ENCODE measurements around the gene HIRA.
"Not testable (repeated sequence)": the region's sequence is repeated elsewhere in the genome, so short reads cannot be mapped to it uniquely, and the experiment has no call there.

HIRA gene

GRCh38 chr22:19330205-19330604 is 101.3 kb downstream of the HIRA start:
- DNase-seq (ENCODE audit: low read depth): not testable (repeated sequence)

- no peak for DNase-seq (ENCODE audit: low read depth)
These were observed 102.1 kb downstream of the HIRA start for GRCh38 chr22:19329454-19329853.

GRCh38 chr22:19325296-19325948 is 106.1 kb downstream of the HIRA start:
- DNase-seq (ENCODE audit: low read depth): no peak

- not testable (repeated sequence) for DNase-seq (ENCODE audit: low read depth)
These were observed 108.1 kb downstream of the HIRA start for GRCh38 chr22:19323420-19323819.

- no peak for DNase-seq (ENCODE audit: low read depth)
These were observed 109.8 kb downstream of the HIRA start for GRCh38 chr22:19321757-19322156.

- not testable (repeated sequence) for DNase-seq (ENCODE audit: low read depth)
These were observed 111.4 kb downstream of the HIRA start for GRCh38 chr22:19320136-19320535.

GRCh38 chr22:19319281-19319680 is 112.3 kb downstream of the HIRA start:
- DNase-seq (ENCODE audit: low read depth): no peak

GRCh38 chr22:19317865-19318264 is 113.7 kb downstream of the HIRA start:
- DNase-seq (ENCODE audit: low read depth): no peak

GRCh38 chr22:19307872-19308271 is 123.7 kb downstream of the HIRA start:
- DNase-seq (ENCODE audit: low read depth): no peak

GRCh38 chr22:19306535-19306934 is 125.0 kb downstream of the HIRA start:
- DNase-seq (ENCODE audit: low read depth): not testable (repeated sequence)

GRCh38 chr22:19304547-19304946 is 127.0 kb downstream of the HIRA start:
- DNase-seq (ENCODE audit: low read depth): no peak

GRCh38 chr22:19303785-19304184 is 127.7 kb downstream of the HIRA start:
- no peak for DNase-seq (ENCODE audit: low read depth)

GRCh38 chr22:19295733-19296132 is 135.8 kb downstream of the HIRA start:
- no peak for DNase-seq (ENCODE audit: low read depth)

- DNase-seq (ENCODE audit: low read depth): no peak
These were observed 138.9 kb downstream of the HIRA start for GRCh38 chr22:19292458-19293230.

GRCh38 chr22:19291580-19292457 is 139.7 kb downstream of the HIRA start, which contains the start of gene CLTCL1:
TSS of gene CLTCL1 (minus strand) at chr22:19291719. CDS start at chr22:19291641, 78 bp downstream.
- peak; percentile 54 for DNase-seq (ENCODE audit: low read depth)

GRCh38 chr22:19291218-19291579 is 140.3 kb downstream of the HIRA start:
- no peak for DNase-seq (ENCODE audit: low read depth)

- no peak for DNase-seq (ENCODE audit: low read depth)
These were observed 140.9 kb downstream of the HIRA start for GRCh38 chr22:19290400-19291217.

- DNase-seq (ENCODE audit: low read depth): no peak
These were observed 141.9 kb downstream of the HIRA start for GRCh38 chr22:19289475-19290161.

- DNase-seq (ENCODE audit: low read depth): no peak
These were observed 143.6 kb downstream of the HIRA start for GRCh38 chr22:19287889-19288288.

GRCh38 chr22:19287076-19287707 is 144.3 kb downstream of the HIRA start:
- DNase-seq (ENCODE audit: low read depth): no peak

All from T follicular helper cell (primary cell).